Mesodermal cell (in vitro differentiated cells): ENCODE measurements around the gene CASKIN1.
"Not testable (repeated sequence)": the region's sequence is repeated elsewhere in the genome, so short reads cannot be mapped to it uniquely, and the experiment has no call there.

Experiments
- H3K27ac ChIP-seq: 2 replicates; pipeline ENCODE4 v1.7.0; 2013; ENCODE audit warnings: mild to moderate bottlenecking, low read depth, low read length, moderate library complexity; ENCODE audit not compliant: severe bottlenecking
- H3K36me3 ChIP-seq: 2 replicates; pipeline ENCODE4 v1.7.1; 2013; ENCODE audit warnings: mild to moderate bottlenecking, low read length, moderate library complexity; ENCODE audit not compliant: control insufficient read depth, insufficient read depth
- H3K4me1 ChIP-seq: one replicate; pipeline ENCODE4 v1.7.1; 2013; ENCODE audit warnings: mild to moderate bottlenecking, low read length; ENCODE audit not compliant: insufficient read depth, control insufficient read depth, poor library complexity, severe bottlenecking
- H3K4me3 ChIP-seq: 2 replicates; pipeline ENCODE4 v1.7.0; 2013; ENCODE audit warnings: low read length, control low read depth, mild to moderate bottlenecking; ENCODE audit not compliant: insufficient read depth, poor library complexity, severe bottlenecking; ENCODE audit errors: extremely low read depth
- H3K9me3 ChIP-seq: 2 replicates; pipeline ENCODE4 v1.7.1; 2013; ENCODE audit warnings: mild to moderate bottlenecking, low read length, moderate library complexity; ENCODE audit not compliant: control insufficient read depth
- WGBS, 2 experiments: methylation state at CpG; one replicate each; pipeline ENCODE4 v1.1.5; 2013; ENCODE audit warnings: missing lambda C conversion rate in 2 of 2; ENCODE audit not compliant: insufficient coverage in 2 of 2; 5-methylcytosine and 5-hydroxymethylcytosine counted together

Gene CASKIN1

DNA sequence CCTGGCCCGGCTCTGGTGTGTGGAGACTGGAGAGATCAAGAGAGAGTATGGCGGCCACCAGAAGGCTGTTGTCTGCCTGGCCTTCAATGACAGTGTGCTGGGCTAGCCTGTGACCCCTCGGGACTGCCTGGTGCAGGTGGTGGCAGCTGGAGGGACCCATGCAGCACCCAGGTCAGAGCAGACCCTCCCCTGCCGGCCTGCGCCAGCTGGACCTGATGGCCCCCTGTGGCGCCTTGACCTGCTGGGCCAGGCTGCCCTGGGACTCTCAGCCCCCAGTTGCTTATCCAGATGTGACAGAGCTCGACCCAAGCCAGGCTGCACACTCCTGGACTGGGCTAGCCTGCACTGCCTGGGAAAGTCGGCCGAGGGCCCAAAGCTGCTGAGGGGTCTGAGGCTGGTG lies 12.4 kb upstream of the CASKIN1 start:
- WGBS, 2 experiments = 92 to 96% methylated on average over 5 to 8 of the region's 9 CpGs
- Histone ChIP-seq H3K27ac (no peak overlapping the region), H3K36me3 (peaks cover 55% of the 10 kb centered on the region), H3K4me3 (no peak overlapping the region), H3K9me3 (no peaks in the 10 kb centered on the region), H3K4me1 (peaks cover 21% of the 10 kb centered on the region)

DNA sequence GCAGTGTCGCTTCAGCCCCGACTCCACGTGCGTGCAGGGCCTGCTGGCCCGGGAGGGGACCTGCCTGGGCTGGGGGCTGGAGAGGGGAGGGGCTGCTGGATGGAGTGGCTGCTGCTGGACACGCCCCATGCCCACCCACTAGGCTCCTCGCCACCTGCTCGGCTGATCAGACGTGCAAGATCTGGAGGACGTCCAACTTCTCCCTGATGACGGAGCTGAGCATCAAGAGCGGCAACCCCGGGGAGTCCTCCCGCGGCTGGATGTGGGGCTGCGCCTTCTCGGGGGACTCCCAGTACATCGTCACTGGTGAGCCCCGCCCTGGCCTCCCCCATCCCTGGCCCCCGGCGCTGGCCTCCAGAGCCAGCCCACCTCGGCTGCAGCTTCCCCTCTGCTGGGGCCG lies 11.9 kb upstream of the CASKIN1 start:
- Histone ChIP-seq H3K36me3 (peaks cover 55% of the 10 kb centered on the region), H3K27ac (no peak overlapping the region), H3K4me1 (peaks cover 19% of the 10 kb centered on the region), H3K9me3 (no peaks in the 10 kb centered on the region), H3K4me3 (no peak overlapping the region)
- WGBS, 2 experiments = 92 to 98% methylated on average over 17 to 18 of the region's 23 CpGs

GRCh38 chr16:2207872-2208271 lies 11.5 kb upstream of the CASKIN1 start:
- Histone ChIP-seq H3K4me3 (no peak overlapping the region), H3K36me3 (peaks cover 52% of the 10 kb centered on the region), H3K27ac (no peak overlapping the region), H3K4me1 (peaks cover 15% of the 10 kb centered on the region), H3K9me3 (no peaks in the 10 kb centered on the region)
- 92 to 100% methylated on average over 4 to 9 of the region's 9 CpGs for WGBS, 2 experiments

DNA sequence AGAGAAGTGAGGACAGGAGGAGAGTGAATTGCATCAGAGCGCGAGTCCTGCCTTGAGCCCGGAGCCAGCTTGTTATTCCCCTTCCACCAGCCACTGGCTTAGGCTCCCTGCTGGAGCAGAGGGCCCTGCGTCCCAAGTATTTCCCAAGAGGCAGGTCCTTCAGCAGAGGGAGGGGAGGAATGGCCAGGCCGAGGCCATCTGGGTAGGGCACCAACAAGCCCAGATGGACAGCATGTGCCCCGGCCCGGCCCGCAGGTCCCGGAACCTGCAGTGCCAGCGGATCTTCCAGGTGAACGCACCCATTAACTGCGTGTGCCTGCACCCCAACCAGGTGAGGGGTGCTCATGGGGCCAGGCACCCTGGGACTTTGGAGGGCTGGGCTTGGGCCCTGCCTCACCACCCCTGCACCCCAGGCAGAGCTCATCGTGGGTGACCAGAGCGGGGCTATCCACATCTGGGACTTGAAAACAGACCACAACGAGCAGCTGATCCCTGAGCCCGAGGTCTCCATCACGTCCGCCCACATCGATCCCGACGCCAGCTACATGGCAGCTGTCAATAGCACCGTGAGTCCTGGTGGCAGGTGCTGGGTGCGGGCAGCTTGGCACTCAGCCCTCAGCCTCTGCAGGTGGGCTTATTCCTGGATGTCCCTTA lies 10.5 kb upstream of the CASKIN1 start:
- peaks cover 42% of the 10 kb centered on the region for H3K36me3 ChIP-seq
- peaks cover 8% of the 10 kb centered on the region for H3K4me1 ChIP-seq
- no peaks in the 10 kb centered on the region for H3K9me3 ChIP-seq
- no peak overlapping the region for H3K4me3 ChIP-seq
- H3K27ac ChIP-seq = no peak overlapping the region
- 97 to 98% methylated on average over 20 to 23 of the region's 23 CpGs for WGBS, 2 experiments

DNA sequence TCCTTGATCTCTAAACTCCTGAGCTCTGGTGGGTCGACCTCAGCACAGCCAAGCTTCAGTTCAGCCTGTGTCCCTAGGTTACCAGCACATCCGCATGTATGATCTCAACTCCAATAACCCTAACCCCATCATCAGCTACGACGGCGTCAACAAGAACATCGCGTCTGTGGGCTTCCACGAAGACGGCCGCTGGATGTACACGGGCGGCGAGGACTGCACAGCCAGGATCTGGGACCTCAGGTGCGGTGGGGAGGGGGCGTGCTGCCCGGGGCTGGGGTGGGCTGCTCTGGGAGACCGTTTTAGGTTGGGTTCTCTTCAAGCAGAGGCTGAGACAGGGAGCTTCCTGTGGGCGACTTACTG lies 10.0 kb upstream of the CASKIN1 start:
- 94 to 96% methylated on average over 6 to 18 of the region's 18 CpGs for WGBS, 2 experiments
- H3K27ac ChIP-seq = no peak overlapping the region
- peak overlapping the region; percentile 69 for H3K4me3 ChIP-seq

DNA sequence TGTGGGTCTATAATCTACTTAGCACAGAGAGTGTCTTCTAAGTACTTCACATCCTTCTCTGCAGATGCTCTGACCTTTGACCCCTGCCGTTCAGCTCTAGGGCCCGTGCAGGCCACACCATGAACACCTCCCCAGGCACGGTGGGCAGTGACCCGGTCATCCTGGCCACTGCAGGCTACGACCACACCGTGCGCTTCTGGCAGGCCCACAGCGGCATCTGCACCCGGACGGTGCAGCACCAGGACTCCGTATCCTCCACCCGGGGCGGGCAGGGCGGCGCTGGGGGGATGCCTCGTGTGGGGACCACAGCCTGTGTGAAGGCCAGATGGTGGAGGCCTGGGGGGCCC lies 9.5 kb upstream of the CASKIN1 start:
- Histone ChIP-seq H3K4me3 (peak overlapping the region; percentile 69), H3K9me3 (no peaks in the 10 kb centered on the region), H3K27ac (peak overlapping the region; percentile 57), H3K36me3 (peaks cover 39% of the 10 kb centered on the region), H3K4me1 (peaks cover 8% of the 10 kb centered on the region)
- WGBS, 2 experiments = 28 to 33% methylated on average over 14 to 15 of the region's 16 CpGs

More for the DNA sequence above, 10.0 kb upstream of the CASKIN1 start:
- Histone ChIP-seq H3K36me3 (peaks cover 39% of the 10 kb centered on the region), H3K9me3 (no peaks in the 10 kb centered on the region), H3K4me1 (peaks cover 8% of the 10 kb centered on the region)

DNA sequence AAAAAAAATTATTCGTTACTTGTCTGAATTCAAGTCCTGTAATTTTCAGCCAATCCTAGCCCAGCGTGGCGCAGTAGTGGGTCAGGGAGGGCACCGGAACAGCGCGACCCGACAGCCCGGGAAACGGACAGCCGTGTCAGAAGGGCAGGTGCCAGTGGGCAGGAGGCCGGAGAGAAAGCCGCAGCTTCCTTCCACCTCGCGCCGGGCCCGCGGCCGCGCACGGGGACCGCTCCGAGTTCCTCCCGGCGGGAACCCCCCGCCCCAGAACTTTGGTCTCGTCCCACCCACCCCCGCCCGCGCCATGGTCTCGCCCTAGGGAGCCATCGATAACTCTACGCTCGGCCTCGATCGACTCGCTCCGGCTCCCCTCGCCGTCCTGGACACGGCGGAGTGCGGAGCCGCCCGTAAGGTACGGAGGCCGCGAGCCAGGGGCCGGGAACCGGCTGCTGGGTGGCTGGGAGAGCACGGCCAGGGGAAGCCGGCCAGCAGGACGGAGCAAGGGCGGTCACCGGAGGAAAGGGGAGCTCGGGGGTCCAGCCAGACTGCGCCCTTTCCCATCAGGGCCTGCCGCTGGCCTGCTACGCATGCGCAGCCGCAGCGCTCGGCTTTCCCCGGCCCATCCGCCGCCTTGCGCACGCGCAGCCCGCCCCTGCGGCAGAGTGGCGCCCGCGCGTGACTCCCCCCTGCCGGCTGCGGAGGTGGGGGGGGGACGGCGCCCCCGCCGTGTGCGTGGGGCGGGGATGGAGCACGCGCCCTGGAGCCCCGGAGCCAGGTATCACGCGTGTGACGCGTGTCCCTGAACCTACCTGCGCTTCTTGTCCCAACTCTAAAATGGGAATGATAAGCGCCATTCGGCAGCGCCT lies 8.9 kb upstream of the CASKIN1 start, which contains the start of gene MLST8:
Gene MLST8 (plus strand): TSS at position 351 of the 863 bp plus-strand sequence. CDS start 632 bp downstream, outside the sequence.
- Histone ChIP-seq H3K36me3 (peaks cover 35% of the 10 kb centered on the region), H3K4me1 (peaks cover 8% of the 10 kb centered on the region), H3K27ac (peak within 1 kb of the TSS; percentile 62), H3K4me3 (peak within 1 kb of the TSS; percentile 69), H3K9me3 (no peaks in the 10 kb centered on the region)
- 0 to 1% methylated on average over 55 to 69 of the region's 93 CpGs for WGBS, 2 experiments

- 71 to 76% methylated on average over 9 to 13 of the region's 13 CpGs for WGBS, 2 experiments
- Histone ChIP-seq H3K4me1 (peaks cover 8% of the 10 kb centered on the region), H3K27ac (peak overlapping the region; percentile 62), H3K4me3 (peak overlapping the region; percentile 69), H3K36me3 (peaks cover 28% of the 10 kb centered on the region), H3K9me3 (no peaks in the 10 kb centered on the region)
Observed at GRCh38 chr16:2204416-2205103, 8.2 kb upstream of the CASKIN1 start.

- peaks cover 16% of the 10 kb centered on the region for H3K36me3 ChIP-seq
- WGBS, 2 experiments = 96 to 97% methylated on average over 3 to 4 of the region's 8 CpGs
- H3K9me3 ChIP-seq, H3K4me1 ChIP-seq, H3K27ac ChIP-seq, H3K4me3 ChIP-seq: not testable (repeated sequence)
Observed at GRCh38 chr16:2203119-2203688, 6.8 kb upstream of the CASKIN1 start.

DNA sequence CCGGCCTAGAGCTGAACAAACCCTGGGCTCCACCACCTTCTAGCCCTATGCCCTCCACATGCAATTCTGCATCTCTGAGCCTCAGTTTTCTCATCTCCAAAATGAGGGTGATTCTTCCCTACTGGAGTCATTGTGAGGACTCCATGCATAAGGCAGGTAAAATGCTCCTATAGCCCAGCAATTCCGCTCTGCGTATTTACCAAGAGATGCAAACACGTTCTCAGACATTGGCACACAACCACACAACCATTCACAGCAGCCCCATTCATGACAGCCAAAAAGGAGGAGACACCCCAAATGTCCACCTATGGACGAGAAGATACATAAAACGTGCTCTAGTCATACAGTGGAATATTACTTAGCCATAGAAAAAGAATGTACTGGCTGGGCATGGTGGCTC lies 3.9 kb upstream of the CASKIN1 start:
- 88% methylated on average over 3 of the region's 6 CpGs; no CpG with 5 or more reads in 1 of the 2 experiments for WGBS, 2 experiments
- H3K4me1 ChIP-seq = peaks cover 8% of the 10 kb centered on the region

More for the DNA sequence above, 3.9 kb upstream of the CASKIN1 start:
- no peaks in the 10 kb centered on the region for H3K36me3 ChIP-seq
- H3K9me3 ChIP-seq = no peaks in the 10 kb centered on the region
- H3K27ac ChIP-seq = no peak overlapping the region
- H3K4me3 ChIP-seq = no peak overlapping the region
